ENCODE measurements around the gene TOP2A.
A peak's percentile ranks its signal among the peaks of the same experiment; 100 is the strongest.

Gene TOP2A

DNA sequence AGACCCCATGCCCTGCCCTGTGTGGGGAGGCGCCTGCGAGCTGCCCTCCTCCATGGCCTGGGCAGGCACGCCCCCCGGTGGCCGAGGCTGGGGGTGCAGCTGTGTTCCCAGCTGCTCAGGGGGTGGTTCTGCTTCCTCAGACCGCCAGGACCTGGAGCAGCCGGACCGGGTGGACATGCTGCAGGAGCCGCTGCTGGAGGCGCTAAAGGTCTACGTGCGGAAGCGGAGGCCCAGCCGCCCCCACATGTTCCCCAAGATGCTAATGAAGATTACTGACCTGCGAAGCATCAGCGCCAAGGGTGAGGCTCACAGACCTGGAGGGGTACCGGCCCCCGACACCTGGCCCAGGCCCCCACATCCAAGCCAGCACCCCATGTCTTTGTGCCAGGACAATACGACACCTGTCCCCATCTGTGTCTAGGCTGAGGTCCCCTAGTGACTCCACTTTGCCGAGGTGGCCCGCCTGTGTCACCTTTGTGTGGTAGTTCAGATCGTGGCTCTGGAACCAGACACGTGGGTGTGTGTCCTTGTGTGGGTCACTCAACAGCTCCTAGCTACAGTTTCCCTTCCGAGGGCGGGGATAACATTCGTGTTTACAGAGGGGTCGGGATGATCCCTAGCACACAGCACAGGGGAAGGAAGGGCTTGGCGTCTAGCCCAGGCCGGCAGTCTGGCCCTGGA is 62.4 kb downstream of the TOP2A start:
- H3K27ac ChIP-seq, result no peak overlapping the region

DNA sequence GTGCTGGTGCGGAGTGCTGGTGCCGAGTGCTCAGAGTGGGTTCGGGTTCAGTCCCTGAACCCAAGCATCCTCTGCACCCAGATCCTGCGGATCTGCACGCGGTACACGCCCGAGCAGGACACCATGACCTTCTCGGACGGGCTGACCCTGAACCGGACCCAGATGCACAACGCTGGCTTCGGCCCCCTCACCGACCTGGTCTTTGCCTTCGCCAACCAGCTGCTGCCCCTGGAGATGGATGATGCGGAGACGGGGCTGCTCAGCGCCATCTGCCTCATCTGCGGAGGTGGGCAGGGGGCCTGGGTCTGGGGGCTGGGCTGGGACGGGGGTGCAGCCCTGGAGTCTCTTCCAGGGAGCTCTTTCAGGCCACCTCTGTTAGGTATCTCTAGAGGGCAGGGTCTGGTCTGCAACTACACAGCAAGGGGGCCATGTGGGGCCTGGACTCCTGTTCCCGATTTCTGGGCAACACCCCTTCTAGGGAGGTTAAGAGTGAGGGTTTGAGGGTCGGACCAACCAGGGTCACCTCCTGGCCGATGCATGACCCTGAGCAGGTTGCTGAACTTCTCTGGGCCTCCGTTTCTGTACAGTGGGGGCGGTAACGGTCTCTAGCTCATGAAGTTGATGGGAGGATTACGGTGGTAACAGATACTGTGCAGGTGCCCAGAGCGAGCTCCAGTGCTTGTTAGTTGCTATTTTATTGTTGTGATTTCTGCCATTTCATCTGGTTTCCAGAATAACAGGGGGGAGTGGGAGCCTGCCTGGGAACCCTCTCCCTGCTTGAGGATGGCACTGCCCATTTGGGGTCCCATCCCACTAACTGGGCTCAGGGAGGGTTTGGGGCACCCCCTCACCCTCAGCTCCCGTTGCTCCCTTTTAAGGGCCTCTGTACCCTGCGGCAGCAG is 63.2 kb downstream of the TOP2A start:
- H3K9ac ChIP-seq, result no peak overlapping the region
- H3K36me3 ChIP-seq (ENCODE audit: control insufficient read depth, insufficient read depth, low read length), result no peaks in the 10 kb centered on the region
- TF ChIP-seq, protein P1, sequence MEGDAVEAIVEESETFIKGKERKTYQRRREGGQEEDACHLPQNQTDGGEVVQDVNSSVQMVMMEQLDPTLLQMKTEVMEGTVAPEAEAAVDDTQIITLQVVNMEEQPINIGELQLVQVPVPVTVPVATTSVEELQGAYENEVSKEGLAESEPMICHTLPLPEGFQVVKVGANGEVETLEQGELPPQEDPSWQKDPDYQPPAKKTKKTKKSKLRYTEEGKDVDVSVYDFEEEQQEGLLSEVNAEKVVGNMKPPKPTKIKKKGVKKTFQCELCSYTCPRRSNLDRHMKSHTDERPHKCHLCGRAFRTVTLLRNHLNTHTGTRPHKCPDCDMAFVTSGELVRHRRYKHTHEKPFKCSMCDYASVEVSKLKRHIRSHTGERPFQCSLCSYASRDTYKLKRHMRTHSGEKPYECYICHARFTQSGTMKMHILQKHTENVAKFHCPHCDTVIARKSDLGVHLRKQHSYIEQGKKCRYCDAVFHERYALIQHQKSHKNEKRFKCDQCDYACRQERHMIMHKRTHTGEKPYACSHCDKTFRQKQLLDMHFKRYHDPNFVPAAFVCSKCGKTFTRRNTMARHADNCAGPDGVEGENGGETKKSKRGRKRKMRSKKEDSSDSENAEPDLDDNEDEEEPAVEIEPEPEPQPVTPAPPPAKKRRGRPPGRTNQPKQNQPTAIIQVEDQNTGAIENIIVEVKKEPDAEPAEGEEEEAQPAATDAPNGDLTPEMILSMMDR (IDR thresholded peaks at IDR 0.05), result no peak
- H3K79me2 ChIP-seq, result no peaks in the 10 kb centered on the region
- no peaks in the 10 kb centered on the region for H3K27me3 ChIP-seq (ENCODE audit: control insufficient read depth, insufficient read depth, low read length)
- H3K27ac ChIP-seq, result no peak overlapping the region
- no peaks in the 10 kb centered on the region for H3K9me3 ChIP-seq (ENCODE audit: control insufficient read depth, low read length)
- H3K4me1 ChIP-seq, result peaks cover 3% of the 10 kb centered on the region
- H3K4me3 ChIP-seq (ENCODE audit: low read depth, low read length), result no peak overlapping the region
- no peak overlapping the region for H2AFZ ChIP-seq
- H3K4me2 ChIP-seq (ENCODE audit: low read length), result no peak overlapping the region

More for the DNA sequence above, 62.4 kb downstream of the TOP2A start:
- Histone ChIP-seq H3K4me2 (ENCODE audit: low read length) (no peak overlapping the region), H3K9me3 (ENCODE audit: control insufficient read depth, low read length) (no peaks in the 10 kb centered on the region), H3K9ac (no peak overlapping the region), H2AFZ (no peak overlapping the region), H3K27me3 (ENCODE audit: control insufficient read depth, insufficient read depth, low read length) (no peaks in the 10 kb centered on the region), H3K79me2 (no peaks in the 10 kb centered on the region), H3K4me1 (peaks cover 3% of the 10 kb centered on the region), H3K36me3 (ENCODE audit: control insufficient read depth, insufficient read depth, low read length) (no peaks in the 10 kb centered on the region), H3K4me3 (ENCODE audit: low read depth, low read length) (no peak overlapping the region)
- TF ChIP-seq, protein P1 (IDR thresholded peaks at IDR 0.05), result peak; percentile 99

DNA sequence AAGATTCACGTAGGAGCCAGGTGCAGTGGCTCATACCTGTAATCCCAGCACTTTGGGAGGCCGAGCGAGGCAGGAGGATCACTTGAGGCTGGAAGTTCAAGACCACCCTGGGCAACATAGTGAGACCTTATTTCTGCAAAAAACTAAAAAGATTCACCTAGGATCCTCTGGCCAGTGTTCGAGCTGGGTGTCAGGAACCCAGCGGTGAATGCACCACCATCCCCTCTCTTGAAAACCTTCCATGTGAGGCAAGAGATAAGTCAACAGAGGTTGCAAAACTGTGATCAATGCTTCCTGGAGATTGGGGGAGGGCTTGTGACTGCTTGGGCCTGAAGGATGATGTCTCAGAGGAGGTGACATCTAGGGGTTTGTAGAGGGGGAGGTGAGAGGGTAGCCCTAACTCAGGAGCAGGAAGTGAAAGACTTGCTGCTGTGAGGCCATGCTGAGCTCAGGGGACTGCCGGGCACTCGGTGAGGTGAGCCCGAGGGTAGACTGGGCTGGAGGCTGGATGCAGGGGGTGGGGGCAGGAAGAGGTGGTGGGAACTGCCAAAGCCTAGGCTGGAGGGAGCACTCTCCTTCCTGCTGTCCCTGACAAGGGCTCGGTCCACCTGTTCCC is 64.8 kb downstream of the TOP2A start:
- no peak overlapping the region for H3K27ac ChIP-seq
- H3K4me2 ChIP-seq (ENCODE audit: low read length), result no peak overlapping the region
- no peak overlapping the region for H3K9ac ChIP-seq
- H3K27me3 ChIP-seq (ENCODE audit: control insufficient read depth, insufficient read depth, low read length), result no peaks in the 10 kb centered on the region
- no peaks in the 10 kb centered on the region for H3K9me3 ChIP-seq (ENCODE audit: control insufficient read depth, low read length)
- TF ChIP-seq, protein P1 (IDR thresholded peaks at IDR 0.05), result no peak
- no peaks in the 10 kb centered on the region for H3K36me3 ChIP-seq (ENCODE audit: control insufficient read depth, insufficient read depth, low read length)
- H3K4me1 ChIP-seq, result peaks cover 14% of the 10 kb centered on the region
- no peak overlapping the region for H2AFZ ChIP-seq
- peaks cover 5% of the 10 kb centered on the region for H3K79me2 ChIP-seq
- no peak overlapping the region for H3K4me3 ChIP-seq (ENCODE audit: low read depth, low read length)

DNA sequence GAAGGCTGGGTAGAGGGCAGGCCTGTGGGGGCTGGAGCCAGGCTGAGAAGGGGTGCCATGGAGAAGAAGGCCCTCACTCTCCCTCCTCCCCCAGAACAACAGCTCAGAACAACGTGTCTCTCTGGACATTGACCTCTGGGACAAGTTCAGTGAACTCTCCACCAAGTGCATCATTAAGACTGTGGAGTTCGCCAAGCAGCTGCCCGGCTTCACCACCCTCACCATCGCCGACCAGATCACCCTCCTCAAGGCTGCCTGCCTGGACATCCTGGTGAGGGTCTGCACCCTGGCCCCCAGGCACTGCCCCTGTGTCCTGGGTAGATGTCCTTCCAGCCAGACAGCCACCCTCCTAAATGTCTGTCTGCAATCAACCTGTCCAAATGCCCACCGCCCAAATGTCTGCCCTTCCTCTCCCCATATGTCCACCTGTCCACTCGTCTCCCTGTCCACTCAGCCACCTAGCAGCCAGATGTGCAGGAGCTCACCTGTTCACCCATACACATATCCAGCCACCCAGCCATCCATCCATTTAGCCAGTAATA is 65.4 kb downstream of the TOP2A start:
- Histone ChIP-seq H3K4me1 (peaks cover 15% of the 10 kb centered on the region), H3K4me3 (ENCODE audit: low read depth, low read length) (no peak overlapping the region)

More for the DNA sequence above, 65.4 kb downstream of the TOP2A start:
- Histone ChIP-seq H3K9me3 (ENCODE audit: control insufficient read depth, low read length) (no peaks in the 10 kb centered on the region), H3K27me3 (ENCODE audit: control insufficient read depth, insufficient read depth, low read length) (no peaks in the 10 kb centered on the region), H3K79me2 (peaks cover 6% of the 10 kb centered on the region), H3K27ac (no peak overlapping the region), H3K9ac (no peak overlapping the region), H3K36me3 (ENCODE audit: control insufficient read depth, insufficient read depth, low read length) (no peaks in the 10 kb centered on the region), H2AFZ (no peak overlapping the region), H3K4me2 (ENCODE audit: low read length) (no peak overlapping the region)
- TF ChIP-seq, protein P1 (IDR thresholded peaks at IDR 0.05), result no peak

Measured in parathyroid adenoma (tissue), 2 donors.